HG03135 (cell line): ENCODE measurements around the gene ARL15.

Source experiments
- ATAC-seq: cut with Tn5 transposase; IDR thresholded peaks from one replicate; pipeline ENCODE4 v1.9.1; 2021; ENCODE audit warnings: mild to moderate bottlenecking, moderate library complexity; ENCODE audit not compliant: unreplicated experiment

The ARL15 gene

DNA sequence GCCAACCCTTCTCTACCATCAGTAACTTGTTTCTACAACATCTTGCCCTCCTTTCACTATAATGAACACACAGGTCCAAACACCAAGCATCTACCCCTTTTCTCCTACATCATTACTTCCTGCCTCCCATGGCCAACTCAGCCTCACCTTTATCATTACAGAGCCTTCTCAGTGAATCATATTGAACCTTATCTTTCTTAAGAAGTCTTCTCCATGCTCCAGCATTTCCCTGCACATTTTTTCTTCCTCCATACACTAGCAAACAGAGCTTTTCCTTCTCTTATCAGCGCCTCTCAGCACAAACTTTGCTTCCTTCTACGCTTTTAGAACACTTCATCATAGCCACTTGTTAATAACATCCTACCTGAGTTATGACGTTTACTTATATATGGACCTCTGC lies 148.2 kb downstream of the ARL15 start:
- no peak for ATAC-seq

- ATAC-seq: no peak
Measured at GRCh38 chr5:54160329-54160728, 150.0 kb downstream of the ARL15 start.

- ATAC-seq: no peak
Measured at GRCh38 chr5:54159893-54160195, 150.5 kb downstream of the ARL15 start.

DNA sequence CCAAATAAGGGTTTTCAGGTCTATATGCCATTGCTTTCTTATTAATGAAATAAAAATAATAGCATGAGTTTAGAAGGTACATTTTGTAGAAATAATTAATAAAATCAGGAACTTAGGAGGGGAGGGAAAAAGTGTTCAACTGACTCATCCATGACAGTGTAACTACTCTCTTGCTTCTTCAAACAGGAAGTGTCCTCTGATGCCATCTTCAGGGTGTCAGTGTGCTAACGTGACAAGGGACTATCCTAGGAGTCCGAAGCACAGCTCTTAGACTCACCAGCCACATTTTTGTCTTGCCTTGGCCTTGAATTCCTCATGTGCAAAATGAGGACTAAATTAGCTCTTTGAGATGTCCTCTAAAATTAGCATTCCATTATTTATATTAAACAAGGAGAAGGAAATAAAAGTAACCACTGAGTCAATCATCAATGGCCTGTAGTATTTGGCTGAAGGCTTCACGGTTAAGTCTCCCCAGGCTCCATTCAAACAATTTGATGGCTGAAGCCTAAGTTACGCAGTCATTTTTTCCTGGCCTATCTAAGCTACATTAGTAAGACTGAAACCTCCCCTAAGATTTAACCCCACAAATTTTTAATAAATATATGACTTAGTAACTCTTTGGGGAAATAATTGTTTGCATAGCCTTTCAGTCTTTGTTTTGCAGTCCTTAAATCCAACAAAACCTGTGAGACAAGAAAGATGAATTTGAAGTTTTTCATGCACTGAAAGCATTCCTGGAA lies 151.1 kb downstream of the ARL15 start:
- peak; percentile 79 for ATAC-seq

- no peak for ATAC-seq
Measured at GRCh38 chr5:54156577-54156976, 153.8 kb downstream of the ARL15 start.

DNA sequence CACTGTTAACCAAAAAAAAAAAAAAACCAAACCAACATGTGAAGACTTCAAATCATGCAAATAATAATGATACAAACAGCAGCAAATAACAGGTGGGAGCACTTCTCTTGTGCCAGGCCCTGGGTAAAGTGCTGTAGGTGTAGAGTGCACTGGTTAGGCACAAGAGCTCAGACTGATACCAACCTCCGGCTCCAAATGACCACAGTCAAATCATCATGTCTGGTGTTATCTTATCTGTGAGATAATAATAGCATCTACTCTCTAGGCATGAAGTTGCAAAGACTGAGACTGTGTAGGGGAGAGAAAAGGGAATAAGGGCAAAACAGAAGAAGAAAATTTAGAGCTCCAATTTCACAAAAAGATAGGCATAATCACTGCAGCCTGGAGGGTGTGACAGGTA lies 159.5 kb downstream of the ARL15 start:
- no peak for ATAC-seq

- ATAC-seq: no peak
Measured at GRCh38 chr5:54148858-54149257, 161.5 kb downstream of the ARL15 start.

GRCh38 chr5:54148067-54148845 lies 162.1 kb downstream of the ARL15 start:
- ATAC-seq: no peak

DNA sequence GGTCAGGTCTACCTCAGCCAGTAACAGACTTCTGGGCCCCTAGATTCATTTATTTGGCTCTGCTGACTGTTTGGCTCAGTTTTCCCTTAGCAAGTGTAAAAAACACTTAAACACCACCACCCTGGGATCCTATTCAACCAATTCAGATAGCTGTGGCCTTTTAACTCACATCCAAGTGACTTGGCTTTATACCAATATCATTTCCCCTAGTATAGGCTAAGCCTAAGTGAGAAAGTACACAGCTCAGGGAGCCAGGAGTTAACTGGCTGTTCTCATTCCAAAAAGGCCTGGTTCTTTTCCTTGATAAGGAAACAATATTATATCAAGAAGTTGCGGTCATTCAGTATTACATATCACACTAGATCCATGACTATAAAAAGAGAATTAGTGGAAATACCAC lies 163.5 kb downstream of the ARL15 start:
- no peak for ATAC-seq

DNA sequence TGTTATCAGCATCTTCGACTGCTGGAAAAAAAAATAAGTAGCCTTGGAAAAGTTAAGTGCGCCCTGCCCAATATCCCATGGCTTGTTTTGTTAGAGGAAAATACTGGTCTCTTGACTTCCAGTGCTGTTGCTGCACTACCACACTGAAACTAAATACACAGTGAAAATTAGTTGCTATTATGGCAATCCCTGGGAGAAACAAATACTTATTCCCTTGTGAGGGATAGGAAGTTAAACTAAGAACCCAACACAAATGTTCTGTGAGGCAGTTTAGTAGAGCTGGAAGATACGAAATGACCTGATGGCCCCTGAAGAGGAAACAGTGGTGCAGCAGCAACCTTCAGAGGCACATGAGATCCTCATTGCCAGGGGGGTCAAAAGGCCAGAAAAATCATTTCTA lies 164.0 kb downstream of the ARL15 start:
- no peak for ATAC-seq

- ATAC-seq: no peak
Measured at GRCh38 chr5:54140247-54140840, 170.0 kb downstream of the ARL15 start.

DNA sequence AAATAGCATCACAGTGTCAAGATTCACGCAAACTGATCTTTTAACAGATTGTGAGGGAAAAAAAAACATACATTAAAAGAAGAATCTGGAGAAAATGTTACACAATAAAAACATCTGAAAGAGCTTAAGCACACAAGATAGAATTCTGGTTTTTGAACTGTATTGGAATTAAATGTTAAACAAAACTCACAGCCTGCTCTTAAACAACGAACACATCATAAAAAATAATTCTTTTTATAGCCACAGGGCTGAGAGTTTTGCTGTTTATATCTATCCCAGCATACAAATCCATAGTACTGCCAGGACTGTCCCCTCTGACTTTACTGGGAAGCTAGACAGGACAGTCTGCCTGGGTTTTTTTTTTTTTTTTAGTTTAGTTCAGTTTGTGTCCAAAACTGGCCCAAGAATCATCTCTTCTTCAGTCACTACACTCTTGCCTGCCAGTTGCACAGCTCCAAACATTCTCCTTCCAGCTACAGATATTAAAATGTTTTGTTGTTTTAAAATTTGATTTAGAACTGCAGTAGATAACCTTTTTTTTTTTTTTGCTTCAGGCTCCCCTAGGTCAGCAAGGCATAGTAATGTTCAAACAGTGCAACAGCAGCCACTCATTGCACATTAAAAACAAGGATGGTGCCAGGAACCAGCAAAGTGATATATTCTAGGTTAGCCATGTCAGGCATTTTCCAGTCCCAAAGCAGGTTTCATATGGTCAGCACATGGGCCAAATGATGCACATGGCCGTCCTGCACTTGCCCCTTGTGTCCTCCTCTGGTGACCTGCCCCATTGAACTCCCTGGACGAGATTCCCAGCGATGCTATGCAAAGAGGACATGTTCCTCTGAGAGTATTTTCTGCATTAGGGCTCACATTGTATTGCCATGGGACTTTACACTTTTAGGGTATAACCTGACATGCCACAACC lies 173.6 kb downstream of the ARL15 start:
- ATAC-seq: no peak

DNA sequence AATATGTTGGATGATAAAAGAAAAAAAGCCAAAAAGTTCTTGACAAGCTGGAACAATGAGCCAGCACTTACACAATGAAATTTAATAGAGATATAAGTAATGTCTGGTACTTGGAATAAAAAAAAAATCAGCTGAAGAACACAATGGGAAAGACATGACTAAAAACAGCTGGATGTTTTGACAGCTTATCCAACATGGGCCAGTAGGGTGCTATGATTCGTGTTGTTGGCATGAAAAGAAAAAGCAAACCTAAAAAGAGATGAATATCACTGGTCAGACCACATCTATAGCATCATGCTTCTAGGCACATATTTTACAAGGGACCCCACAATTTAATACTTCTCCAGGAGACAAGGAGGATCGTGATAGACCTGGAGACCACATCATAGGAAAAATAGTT lies 175.3 kb downstream of the ARL15 start:
- no peak for ATAC-seq

GRCh38 chr5:54133917-54134316 lies 176.5 kb downstream of the ARL15 start:
- ATAC-seq: no peak

- ATAC-seq: no peak
Measured at GRCh38 chr5:54120473-54120872, 189.9 kb downstream of the ARL15 start.

DNA sequence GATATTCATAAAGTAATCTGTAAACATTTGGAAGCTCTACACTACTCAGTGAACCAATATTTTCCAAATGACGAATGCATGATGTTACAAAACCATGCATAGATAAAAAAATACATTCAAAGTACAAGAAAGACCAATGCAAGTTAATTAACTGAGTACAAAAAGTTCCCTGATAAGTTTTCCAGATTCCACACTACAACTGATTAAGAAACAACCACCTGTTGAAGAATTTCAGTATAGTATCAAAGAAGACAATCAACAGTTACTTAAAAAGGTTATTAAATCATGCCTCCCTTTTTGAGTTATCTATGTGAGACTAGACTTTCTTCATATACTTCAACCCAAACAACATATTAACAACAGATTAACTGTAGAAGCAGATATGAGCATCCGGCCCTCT lies 192.4 kb downstream of the ARL15 start:
- ATAC-seq: no peak

GRCh38 chr5:54115735-54116403 lies 194.5 kb downstream of the ARL15 start:
- no peak for ATAC-seq

- ATAC-seq: no peak
Measured at GRCh38 chr5:54113060-54113459, 197.3 kb downstream of the ARL15 start.

DNA sequence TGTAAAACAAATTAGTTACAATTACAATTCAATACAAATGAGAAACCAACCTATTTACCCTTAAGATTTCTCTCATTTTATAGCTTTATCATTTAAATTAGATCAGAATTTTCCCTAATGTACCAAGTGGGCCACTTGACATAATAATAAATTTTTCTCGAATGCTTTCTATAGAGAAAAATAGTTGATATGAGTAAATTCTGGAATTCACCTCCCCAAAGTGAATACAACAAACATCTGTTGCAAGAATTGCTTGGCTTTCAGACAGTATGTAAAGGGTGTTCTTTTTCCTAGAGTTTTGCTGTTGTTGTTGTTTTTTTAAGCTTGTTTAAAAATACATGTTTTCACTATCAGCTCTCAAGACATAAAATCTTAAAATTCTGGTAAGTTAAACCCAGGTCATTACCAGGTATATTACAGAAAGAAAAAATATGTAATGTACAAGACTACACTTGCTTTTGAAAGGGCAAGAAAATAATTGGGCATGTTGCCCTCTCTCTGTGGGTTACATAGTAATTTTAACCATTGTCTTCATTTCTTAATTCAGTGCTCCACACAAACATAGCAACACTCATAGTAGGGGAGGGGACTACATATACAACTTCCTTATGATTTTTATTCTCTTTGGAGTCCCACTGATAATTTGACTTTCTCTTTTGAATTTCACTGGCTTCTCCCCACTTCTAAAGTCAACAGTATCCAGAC lies 200.6 kb downstream of the ARL15 start:
- no peak for ATAC-seq

DNA sequence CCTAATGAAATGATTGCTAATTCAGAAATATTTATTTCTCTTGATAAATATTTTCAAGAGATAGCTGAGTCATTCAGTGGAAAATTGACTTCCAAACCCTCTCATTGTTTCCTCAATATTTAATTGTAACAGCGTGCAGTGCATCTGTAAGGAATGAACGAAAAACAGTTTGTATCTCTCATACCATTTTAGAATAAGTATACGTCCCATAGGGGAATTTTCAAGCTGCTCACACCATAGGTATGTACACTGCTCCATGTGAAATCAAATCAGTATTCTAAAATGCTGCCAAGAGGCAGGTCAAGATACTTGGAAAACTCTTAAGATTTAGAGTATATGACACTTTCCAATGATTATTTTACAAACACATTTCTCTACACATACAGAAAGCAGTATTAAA lies 202.2 kb downstream of the ARL15 start:
- no peak for ATAC-seq
